GM18502 (cell line): ENCODE results near the gene AFF2.

Source experiments
- ATAC-seq: cut with Tn5 transposase; IDR thresholded peaks from one replicate; pipeline ENCODE4 v1.9.1; 2021; ENCODE audit warnings: mild to moderate bottlenecking; ENCODE audit not compliant: unreplicated experiment, poor library complexity

The AFF2 gene

DNA sequence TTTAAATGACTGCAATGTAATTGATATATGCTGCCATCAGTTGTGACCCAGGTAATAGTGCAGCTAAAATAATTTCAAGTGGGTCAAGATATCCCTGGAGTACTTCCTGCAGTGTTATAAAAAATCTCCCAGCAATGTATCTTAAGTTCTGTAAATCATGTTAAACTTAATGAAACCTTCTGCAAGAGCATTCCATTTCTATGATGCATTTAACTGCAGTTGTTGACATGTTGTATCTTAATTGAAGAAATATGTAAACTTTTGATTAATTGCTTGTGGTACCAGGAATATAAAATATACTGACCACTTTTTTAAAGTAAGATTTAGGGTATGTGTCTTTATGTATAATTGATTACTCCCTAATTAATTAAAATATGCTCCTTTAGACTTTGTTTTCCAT is 213.6 kb downstream of the AFF2 start:
- no peak for ATAC-seq

GRCh38 chrX:148715361-148715760 is 214.9 kb downstream of the AFF2 start:
- no peak for ATAC-seq

- ATAC-seq = no peak
Observed at GRCh38 chrX:148722966-148723365, 222.5 kb downstream of the AFF2 start.

GRCh38 chrX:148723551-148723950 is 223.1 kb downstream of the AFF2 start:
- no peak for ATAC-seq

DNA sequence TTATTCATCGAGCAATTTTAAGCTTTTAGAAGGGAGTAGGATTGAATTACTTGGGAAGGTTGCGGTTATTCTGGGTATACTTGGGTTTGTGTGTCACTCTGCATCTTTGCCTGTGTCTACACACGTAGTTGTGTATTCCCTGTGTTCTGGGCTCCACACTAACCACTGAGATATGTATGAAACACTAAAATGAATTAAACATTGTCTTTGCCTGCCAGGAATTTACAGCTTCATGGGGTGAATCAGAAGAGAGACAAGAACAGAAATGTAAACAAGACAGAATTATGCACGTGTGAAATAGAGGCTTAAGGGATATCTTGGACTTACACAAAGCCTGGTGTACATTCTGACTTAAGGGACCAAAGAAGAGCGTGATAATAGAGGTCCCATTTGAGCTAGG is 228.5 kb downstream of the AFF2 start:
- ATAC-seq = no peak

DNA sequence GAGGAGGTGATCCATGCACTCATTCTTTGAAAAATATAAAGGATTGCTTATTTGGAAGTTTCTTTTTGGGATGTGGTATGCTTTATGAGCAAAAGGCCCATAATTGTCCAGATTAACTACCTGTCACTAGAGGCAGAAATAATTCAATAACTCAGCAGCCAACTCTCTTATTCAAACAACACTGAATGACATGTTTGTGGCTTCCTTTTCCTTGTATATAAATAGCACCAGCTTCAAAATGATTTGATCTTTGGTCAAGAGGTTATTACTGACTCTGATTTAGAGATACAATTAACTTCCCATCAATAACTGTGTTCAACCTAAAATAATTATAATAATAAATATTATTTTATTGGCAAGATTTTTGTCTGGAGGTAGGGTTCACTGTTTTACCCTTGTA is 232.3 kb downstream of the AFF2 start:
- no peak for ATAC-seq

GRCh38 chrX:148741441-148741840 is 241.0 kb downstream of the AFF2 start:
- no peak for ATAC-seq

- ATAC-seq = no peak
Observed at GRCh38 chrX:148755111-148755510, 254.7 kb downstream of the AFF2 start.

- no peak for ATAC-seq
Observed at GRCh38 chrX:148763896-148764295, 263.5 kb downstream of the AFF2 start.

DNA sequence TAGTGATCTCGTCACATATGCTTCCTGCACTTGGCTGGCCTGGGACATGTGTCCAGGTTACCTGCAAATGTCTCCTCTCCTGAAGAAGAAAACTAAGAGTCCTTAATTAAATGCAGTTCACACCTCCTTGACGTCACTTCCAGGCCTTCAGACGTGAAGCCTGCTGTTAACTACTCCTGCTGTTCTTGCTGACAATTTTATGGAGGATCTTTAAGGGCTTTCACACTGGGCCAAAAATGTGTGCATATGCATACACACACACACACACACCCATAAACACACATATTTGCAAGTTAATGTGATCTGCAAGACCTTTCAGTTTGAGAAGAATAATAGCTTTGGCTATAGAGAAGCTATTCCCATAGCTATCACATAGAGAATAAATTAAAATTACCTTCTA is 267.9 kb downstream of the AFF2 start:
- no peak for ATAC-seq

GRCh38 chrX:148771440-148771839 is 271.0 kb downstream of the AFF2 start:
- ATAC-seq = no peak

DNA sequence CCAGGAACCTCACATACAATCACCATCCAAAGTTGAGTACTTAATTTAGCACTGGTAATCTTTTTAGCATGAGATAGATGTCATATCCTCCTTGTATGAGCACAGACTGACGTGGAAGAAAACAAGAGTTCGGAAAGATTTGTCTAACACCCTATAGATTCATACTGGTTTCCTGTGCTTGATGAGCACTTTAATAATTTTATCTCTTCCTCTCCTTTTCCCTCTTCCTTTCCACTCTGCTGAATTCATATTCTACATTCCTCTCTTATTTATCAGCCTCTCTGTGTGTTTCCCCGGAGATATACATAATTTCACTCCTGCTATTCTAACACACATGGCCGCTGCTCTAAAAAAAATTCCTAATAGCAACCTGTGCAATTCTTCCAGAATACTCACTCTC is 273.9 kb downstream of the AFF2 start:
- no peak for ATAC-seq

DNA sequence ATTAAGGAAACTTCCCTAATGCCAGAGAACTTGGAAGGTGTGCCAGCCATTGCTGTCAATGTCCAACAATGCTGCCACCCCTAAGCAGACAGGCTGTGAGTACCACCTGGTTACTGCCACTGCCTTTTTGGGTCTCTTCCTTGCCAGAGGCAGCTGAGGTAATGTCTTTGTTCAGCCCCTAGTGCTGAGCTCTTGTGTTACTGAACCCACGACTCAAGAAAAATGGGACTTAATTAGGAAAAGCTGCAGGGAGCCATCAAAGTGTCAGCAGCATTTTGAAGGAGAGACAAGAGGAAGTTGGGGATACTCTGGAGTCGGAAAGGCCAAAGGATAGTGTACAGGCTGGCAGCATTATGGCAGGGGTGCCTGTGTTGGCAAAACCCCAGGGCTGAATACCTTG is 283.7 kb downstream of the AFF2 start:
- ATAC-seq = no peak

DNA sequence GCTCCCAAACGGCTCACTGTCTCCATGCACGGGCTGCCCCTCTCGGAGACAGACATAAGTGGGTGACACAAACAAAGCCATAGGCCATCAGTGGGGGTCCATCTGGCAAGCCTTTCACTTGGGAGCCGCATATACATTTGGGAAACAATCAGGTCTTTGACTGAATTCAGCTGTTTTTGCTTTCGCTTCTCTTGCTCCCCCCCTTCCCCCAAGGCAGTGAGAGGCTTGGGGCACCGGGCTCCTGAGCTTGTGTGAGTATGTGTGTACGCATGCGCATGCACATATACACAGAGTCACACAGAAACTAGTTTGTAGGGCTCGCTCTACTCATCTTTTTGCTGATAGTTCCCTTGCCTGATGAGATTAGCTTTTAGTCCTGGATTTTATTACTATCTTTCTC is 284.4 kb downstream of the AFF2 start:
- ATAC-seq = no peak

- no peak for ATAC-seq
Observed at GRCh38 chrX:148785256-148785655, 284.8 kb downstream of the AFF2 start.

DNA sequence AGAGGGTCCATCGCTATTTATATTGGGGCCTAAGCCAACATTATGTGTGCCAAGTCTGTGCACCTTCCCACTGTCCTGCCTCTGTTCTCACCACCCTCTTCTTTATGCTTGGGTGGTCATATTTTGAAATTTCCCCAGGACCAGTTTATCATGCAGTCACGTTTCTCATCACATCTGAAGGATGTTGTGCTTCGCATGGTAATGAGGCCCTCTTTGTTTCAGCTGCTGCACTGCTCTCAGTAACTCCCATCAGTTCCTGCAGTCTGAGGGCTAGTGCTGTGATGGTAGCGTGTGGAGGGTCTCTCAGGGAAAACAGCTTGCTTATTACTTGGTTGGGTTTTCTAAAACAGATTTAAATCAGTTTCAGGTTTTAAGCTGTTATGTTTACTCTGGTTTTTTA is 288.0 kb downstream of the AFF2 start:
- ATAC-seq = no peak

DNA sequence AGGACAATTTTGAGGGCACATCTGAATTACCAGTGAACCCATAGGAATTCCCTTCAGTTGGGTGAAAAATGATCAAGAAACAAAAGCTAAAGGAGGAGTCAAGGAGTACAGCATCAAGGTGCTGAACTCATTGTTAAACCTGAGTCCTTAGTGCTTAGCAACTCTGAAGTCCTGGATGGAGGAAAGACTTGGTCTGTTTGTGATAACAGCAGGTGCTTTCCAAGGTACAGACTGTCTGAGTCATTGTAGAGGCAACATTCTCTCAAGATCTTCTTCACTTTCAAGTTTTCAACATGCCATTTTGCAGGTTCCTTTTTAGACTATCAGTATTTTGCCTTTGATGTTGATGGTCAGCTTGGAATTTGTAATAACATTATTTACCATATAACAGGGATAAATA is 293.9 kb downstream of the AFF2 start:
- ATAC-seq = no peak

DNA sequence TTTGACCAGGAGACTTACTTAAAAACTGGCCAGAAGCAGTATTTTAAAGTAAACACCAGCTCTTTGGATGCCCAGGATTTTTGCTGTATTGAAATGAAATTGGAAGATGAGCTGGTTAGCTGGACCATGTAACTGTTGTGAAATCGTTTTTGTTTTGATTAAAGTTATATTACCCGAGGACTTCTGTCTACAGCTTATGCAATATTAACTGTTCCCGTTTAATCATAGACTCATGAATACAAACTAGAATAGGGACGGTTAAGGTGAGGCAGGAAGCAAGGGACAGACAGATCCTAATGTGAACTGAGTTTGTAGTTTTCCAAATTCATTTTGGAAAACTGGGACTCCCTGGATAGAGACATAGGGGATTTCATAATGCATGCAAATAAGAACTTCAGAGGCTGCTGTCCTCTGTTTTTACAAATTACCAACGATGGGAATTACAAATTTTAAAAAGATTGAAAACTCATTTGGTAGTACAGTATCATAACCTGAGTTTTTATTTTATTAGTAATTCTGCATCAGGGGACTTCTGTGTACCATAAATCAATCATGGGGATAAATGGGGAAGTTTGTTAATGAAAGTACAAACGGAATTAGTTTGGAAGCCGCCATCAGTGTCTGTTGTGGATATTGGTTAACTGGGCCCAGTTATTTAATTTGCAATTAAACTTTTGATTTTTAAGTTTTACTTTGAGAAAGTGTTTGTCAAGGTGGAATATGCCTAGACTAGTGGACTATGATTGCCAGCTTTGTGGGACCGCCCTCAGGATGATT is 304.4 kb downstream of the AFF2 start:
- no peak for ATAC-seq

GRCh38 chrX:148806145-148806870 is 305.9 kb downstream of the AFF2 start:
- no peak for ATAC-seq

DNA sequence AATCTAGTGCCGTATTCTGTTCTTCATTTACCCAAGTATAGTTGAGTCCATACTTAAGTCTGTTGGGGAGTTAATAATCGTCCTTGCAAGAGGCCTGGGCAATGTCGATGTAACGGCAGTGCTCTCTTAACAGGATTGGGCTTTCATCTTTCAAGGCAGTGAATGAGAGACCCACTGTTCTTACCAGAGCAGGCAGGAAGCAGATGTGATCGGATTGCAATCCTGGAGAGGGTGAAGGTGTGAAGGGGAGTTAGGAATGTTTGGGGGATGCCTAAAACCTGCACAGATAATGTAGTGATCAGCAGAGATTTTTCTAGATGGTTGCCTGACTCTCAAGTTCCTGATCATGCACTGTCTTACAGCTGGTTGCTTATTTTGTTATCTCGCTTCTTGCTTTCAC is 308.4 kb downstream of the AFF2 start:
- ATAC-seq = no peak

DNA sequence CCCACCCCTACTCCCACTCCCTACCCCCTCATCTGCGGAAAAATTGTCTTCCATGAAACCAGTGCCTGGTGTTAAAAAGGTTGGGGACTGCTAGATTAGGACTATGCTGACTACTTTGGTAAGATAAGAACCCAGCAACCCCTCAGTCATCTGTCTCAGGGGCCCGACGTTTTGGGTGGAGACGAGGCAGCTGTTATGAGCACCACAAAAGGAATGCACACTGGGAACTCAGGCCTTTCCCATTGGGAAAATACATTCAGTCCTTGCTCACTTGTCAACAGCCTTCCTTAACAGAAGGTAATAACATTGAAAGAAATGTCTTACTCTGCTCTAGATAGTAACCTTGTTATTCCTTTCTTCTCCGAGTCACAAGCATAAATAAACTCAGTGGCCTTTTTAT is 310.8 kb downstream of the AFF2 start:
- ATAC-seq = no peak

DNA sequence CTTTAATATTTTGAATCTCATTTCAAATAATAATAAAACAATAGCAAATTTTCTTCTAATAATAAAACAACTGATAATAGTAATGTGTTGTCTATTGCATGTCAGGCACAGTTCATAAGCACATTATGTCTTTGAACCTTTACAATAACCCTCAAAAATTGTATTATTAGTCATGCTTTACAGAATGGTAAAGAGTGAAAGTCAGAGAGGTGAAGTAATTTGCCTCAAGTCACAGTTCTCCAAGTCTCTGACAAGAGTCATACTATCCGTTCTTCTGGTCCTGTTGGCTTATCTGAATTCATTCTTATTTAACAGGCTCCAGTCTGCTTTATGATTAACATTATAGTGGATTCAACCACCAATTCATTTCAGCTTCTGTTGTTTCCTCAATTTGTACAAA is 313.0 kb downstream of the AFF2 start:
- no peak for ATAC-seq
